Measurements from ENCODE around the gene SLC25A19. TPM values are rescaled to one million over a fixed set of nuclear protein-coding genes. Genes with fewer than 3 reads are reported as not detected.

SLC25A19 gene
- total RNA-seq, 1 donor from 2014 or later: 41.5 TPM

- Histone ChIP-seq H3K4me1 (peaks cover 20% of the 10 kb centered on the region), H3K4me3 (no peak overlapping the region), H3K9me3 (no peaks in the 10 kb centered on the region), H3K27me3 (ENCODE audit: low read depth) (no peaks in the 10 kb centered on the region), H3K36me3 (peaks cover 47% of the 10 kb centered on the region), H3K27ac (no peak overlapping the region)
- no peak for TF ChIP-seq CTCF (IDR thresholded peaks at IDR 0.05)
- ATAC-seq (no peak), DNase-seq (no peak)
- intact Hi-C loops (cut with DNase I): no loop called here
Measured at GRCh38 chr17:75266316-75267152, 22.7 kb downstream of the SLC25A19 start.

GRCh38 chr17:75265614-75266315 is 23.5 kb downstream of the SLC25A19 start:
- no peak for DNase-seq
- H3K4me1 ChIP-seq: peaks cover 21% of the 10 kb centered on the region
- no peak overlapping the region for H3K27ac ChIP-seq
- no peaks in the 10 kb centered on the region for H3K27me3 ChIP-seq (ENCODE audit: low read depth)
- H3K9me3 ChIP-seq: no peaks in the 10 kb centered on the region
- no peak for TF ChIP-seq CTCF (IDR thresholded peaks at IDR 0.05)
- intact Hi-C loops (cut with DNase I): no loop called here
- no peak for ATAC-seq
- H3K4me3 ChIP-seq: no peak overlapping the region
- peaks cover 47% of the 10 kb centered on the region for H3K36me3 ChIP-seq

GRCh38 chr17:75263055-75263454 is 26.2 kb downstream of the SLC25A19 start:
- no peak for TF ChIP-seq CTCF (IDR thresholded peaks at IDR 0.05)
- Histone ChIP-seq H3K27ac (no peak overlapping the region), H3K4me1 (peaks cover 39% of the 10 kb centered on the region), H3K36me3 (peaks cover 47% of the 10 kb centered on the region), H3K9me3 (no peaks in the 10 kb centered on the region), H3K27me3 (ENCODE audit: low read depth) (no peaks in the 10 kb centered on the region), H3K4me3 (no peak overlapping the region)
- intact Hi-C loops (cut with DNase I): no loop called here
- no peak for ATAC-seq
- DNase-seq: no peak

GRCh38 chr17:75262112-75262606 is 27.1 kb downstream of the SLC25A19 start:
- intact Hi-C loops (cut with DNase I): no loop called here
- ATAC-seq (peak; percentile 31 to 53), DNase-seq (no peak)
- Histone ChIP-seq H3K4me3 (peak overlapping the region; percentile 73), H3K27ac (peak overlapping the region; percentile 95), H3K9me3 (no peaks in the 10 kb centered on the region), H3K4me1 (peaks cover 39% of the 10 kb centered on the region), H3K36me3 (peaks cover 41% of the 10 kb centered on the region), H3K27me3 (ENCODE audit: low read depth) (no peaks in the 10 kb centered on the region)
- no peak for TF ChIP-seq CTCF (IDR thresholded peaks at IDR 0.05)

- H3K36me3 ChIP-seq: peaks cover 34% of the 10 kb centered on the region
- intact Hi-C loops (cut with DNase I): no loop called here
- peaks cover 39% of the 10 kb centered on the region for H3K4me1 ChIP-seq
- no peak for TF ChIP-seq CTCF (IDR thresholded peaks at IDR 0.05)
- peak within 1 kb of the TSS; percentile 95 for H3K27ac ChIP-seq
- peak within 1 kb of the TSS; percentile 73 for H3K4me3 ChIP-seq
- DNase-seq (peak; percentile 97), ATAC-seq (peak; percentile 98 to 99)
- no peaks in the 10 kb centered on the region for H3K27me3 ChIP-seq (ENCODE audit: low read depth)
- no peaks in the 10 kb centered on the region for H3K9me3 ChIP-seq
Measured at GRCh38 chr17:75261336-75262111, 27.7 kb downstream of the SLC25A19 start, which contains the start of the genes GGA3 and MRPS7. TSS of gene GGA3 (minus strand) at chr17:75261606. CDS start at chr17:75261587, 19 bp downstream. TSS of gene MRPS7 (plus strand) at chr17:75261879. CDS start at chr17:75261901, 22 bp downstream.

Data from lower lobe of right lung (tissue), 2 donors.